Sigmoid colon (tissue), 7 donors: Measurements from ENCODE around the gene DICER1. TPM values are rescaled to one million over a fixed set of nuclear protein-coding genes. Genes with fewer than 3 reads are reported as not detected.
"Not testable (repeated sequence)": the region's sequence is repeated elsewhere in the genome, so short reads cannot be mapped to it uniquely, and the experiment has no call there.

Experiments used
- DNase-seq: peaks from one replicate; pipeline ENCODE4 v3.0.0-alpha.2; 2019
- H3K27ac ChIP-seq, 4 donors: fragments of 200-600 bp; sonication (generic); one replicate each; pipeline ENCODE4 v1.5.1; 2016 to 2019; ENCODE audit warnings: mild to moderate bottlenecking in 1 of 4
- H3K27me3 ChIP-seq, 3 donors: fragments of 200-600 bp; sonication (generic); one replicate each; pipeline ENCODE4 v1.5.1; 2019; ENCODE audit warnings: mild to moderate bottlenecking in 1 of 3
- H3K36me3 ChIP-seq, 4 donors: fragments of 200-600 bp; sonication (generic); one replicate each; pipeline ENCODE4 v1.5.1; 2016 to 2019
- H3K4me1 ChIP-seq, 4 donors: fragments of 200-600 bp; sonication (generic); one replicate each; pipeline ENCODE4 v1.5.1; 2017 to 2019
- H3K4me3 ChIP-seq, 4 donors: fragments of 200-600 bp; sonication (generic); one replicate each; pipeline ENCODE4 v1.5.1; 2017 to 2019; ENCODE audit warnings: mild to moderate bottlenecking in 2 of 4, moderate library complexity in 1 of 4
- H3K9me3 ChIP-seq, 4 donors: fragments of 200-600 bp in 3 of 4; sonication (generic) in 3 of 4; one replicate each; pipeline versions ENCODE4 v1.5.1 to v1.6.1; 2013 to 2019
- CTCF ChIP-seq, 4 experiments: fragments of 450-650 bp in 3 of 4; fragments of 200-600 bp in 1 of 4; IDR thresholded peaks; one replicate each; pipeline ENCODE4 v1.5.1; 2016 to 2019; ENCODE audit warnings: antibody characterized with exemption in 4 of 4, mild to moderate bottlenecking in 3 of 4, moderate library complexity in 2 of 4
- EP300 ChIP-seq, 4 donors: sonication (generic); formaldehyde crosslinking; IDR thresholded peaks; one replicate each; pipeline ENCODE4 v1.6.1; 2017; ENCODE audit warnings: antibody characterized with exemption in 4 of 4
- POLR2A ChIP-seq, 2 donors: fragments of 450-650 bp; IDR thresholded peaks; one replicate each; pipeline ENCODE4 v1.6.1; 2016; ENCODE audit warnings: antibody characterized with exemption in 2 of 2, mild to moderate bottlenecking in 2 of 2, moderate library complexity in 2 of 2
- POLR2AphosphoS5 ChIP-seq, 4 donors: sonication (generic); formaldehyde crosslinking; IDR thresholded peaks; one replicate each; pipeline ENCODE4 v1.6.1; 2017; ENCODE audit warnings: antibody characterized with exemption in 4 of 4
- WGBS, 2 donors: extraction: QIAGEN DNeasy Blood & Tissue Kit; methylation state at CpG; one replicate each; pipeline ENCODE4 v1.1.7; 2013; 5-methylcytosine and 5-hydroxymethylcytosine counted together
- intact Hi-C: fragments of 100-400 bp; cut with DNase I; formaldehyde crosslinking; loops from one replicate; pipeline ENCODE4 v1.15.1; 2023
- polyA plus RNA-seq, 3 donors: library from polyadenylated mRNA; stranded (reverse); fragments of 200-250 nt; gene quantifications; one replicate each; pipeline ENCODE4 v1.2.3, GENCODE V29; 2013
- total RNA-seq, 4 donors: library from RNA; depleted of rRNA; stranded (reverse); fragments of >200 nt; gene quantifications; one replicate each; pipeline ENCODE4 v1.1.0, GENCODE V29; 2016
- donor health status: healthy with polysubstance abuse.
- donor health status: Bipolar disorder and iron deficiency.
- donor health status: healthy.

The DICER1 gene
- total and polyA plus RNA-seq, 7 donors, result 6.0 to 77.0 (median 44.9) TPM

- WGBS, 2 donors, result 19 to 51% methylated on average over 6 of the region's 6 CpGs
- Histone ChIP-seq H3K4me3 (no peak overlapping the region), H3K27me3 (no peaks in the 10 kb centered on the region), H3K27ac (peak overlapping the region; percentile 45 to 68 (median 58)), H3K4me1 (peaks cover 0 to 22% (median 14%) of the 10 kb centered on the region in 4 donors), H3K9me3 (no peaks in the 10 kb centered on the region), H3K36me3 (no peaks in the 10 kb centered on the region)
- intact Hi-C loops, result no loop called here
- DNase-seq, result no peak
- TF ChIP-seq POLR2AphosphoS5 (IDR thresholded peaks at IDR 0.05) (no peak), POLR2A (IDR thresholded peaks at IDR 0.05) (no peak), CTCF (IDR thresholded peaks at IDR 0.05) (no peak), EP300 (IDR thresholded peaks at IDR 0.05) (no peak)
Measured at GRCh38 chr14:95183532-95184412, 26.4 kb upstream of the DICER1 start.

- 79 to 82% methylated on average over 1 of the region's 1 CpG for WGBS, 2 donors
- intact Hi-C loops, result no loop called here
- Histone ChIP-seq H3K36me3 (no peaks in the 10 kb centered on the region), H3K27me3 (no peaks in the 10 kb centered on the region), H3K4me1 (peaks cover 0 to 22% (median 14%) of the 10 kb centered on the region in 4 donors), H3K4me3 (no peak overlapping the region), H3K9me3 (no peaks in the 10 kb centered on the region), H3K27ac (peak overlapping the region in 3 of 4 donors; percentile 52 to 68 (median 63))
- no peak for TF ChIP-seq EP300 (IDR thresholded peaks at IDR 0.05)
- no peak for TF ChIP-seq POLR2A (IDR thresholded peaks at IDR 0.05)
- no peak for TF ChIP-seq POLR2AphosphoS5 (IDR thresholded peaks at IDR 0.05)
- TF ChIP-seq CTCF (IDR thresholded peaks at IDR 0.05), result no peak
- DNase-seq, result no peak
Measured at GRCh38 chr14:95183082-95183481, 25.8 kb upstream of the DICER1 start.

GRCh38 chr14:95182379-95182778 lies 25.1 kb upstream of the DICER1 start:
- WGBS, 2 donors, result 91 to 95% methylated on average over 8 of the region's 8 CpGs
- TF ChIP-seq EP300 (IDR thresholded peaks at IDR 0.05) (no peak), POLR2AphosphoS5 (IDR thresholded peaks at IDR 0.05) (no peak), CTCF (IDR thresholded peaks at IDR 0.05) (no peak), POLR2A (IDR thresholded peaks at IDR 0.05) (no peak)
- peak overlapping the region in 2 of 4 donors; percentile 63 to 68 for H3K27ac ChIP-seq
- H3K27me3 ChIP-seq, result no peaks in the 10 kb centered on the region
- no peaks in the 10 kb centered on the region for H3K9me3 ChIP-seq
- no peak for DNase-seq
- intact Hi-C loops, result no loop called here
- no peaks in the 10 kb centered on the region for H3K36me3 ChIP-seq
- peaks cover 0 to 22% (median 14%) of the 10 kb centered on the region in 4 donors for H3K4me1 ChIP-seq
- no peak overlapping the region for H3K4me3 ChIP-seq

GRCh38 chr14:95180966-95181741 lies 23.8 kb upstream of the DICER1 start:
- Histone ChIP-seq H3K36me3 (no peaks in the 10 kb centered on the region), H3K4me1 (peaks cover 0 to 22% (median 14%) of the 10 kb centered on the region in 4 donors), H3K4me3 (no peak overlapping the region), H3K27ac (no peak overlapping the region), H3K9me3 (no peaks in the 10 kb centered on the region), H3K27me3 (no peaks in the 10 kb centered on the region)
- no peak for DNase-seq
- WGBS, 2 donors, result 90% methylated on average over 8 of the region's 8 CpGs
- intact Hi-C loops, result no loop called here
- TF ChIP-seq EP300 (IDR thresholded peaks at IDR 0.05) (no peak), POLR2AphosphoS5 (IDR thresholded peaks at IDR 0.05) (peak in 1 of 4 donors; percentile 13)

GRCh38 chr14:95175670-95176069 lies 18.3 kb upstream of the DICER1 start:
- H3K9me3 ChIP-seq, H3K27me3 ChIP-seq, intact Hi-C loops, H3K4me3 ChIP-seq, H3K27ac ChIP-seq, H3K36me3 ChIP-seq, DNase-seq, H3K4me1 ChIP-seq: not testable (repeated sequence)
- 76 to 91% methylated on average over 3 of the region's 3 CpGs for WGBS, 2 donors
